NT2/D1 (cell line): Measurements from ENCODE around the gene PTPRG.

ENCODE experiments used
- SUZ12 ChIP-seq: IDR thresholded peaks from 2 replicates; pipeline ENCODE4 v1.6.1; 2011; ENCODE audit not compliant: insufficient read length, insufficient read depth; ENCODE audit errors: extremely low read depth
- ZNF274 ChIP-seq: IDR thresholded peaks from 2 replicates; pipeline ENCODE4 v1.6.1; 2011; ENCODE audit warnings: mild to moderate bottlenecking, low read depth, low read length

- TF ChIP-seq ZNF274 (no peak), SUZ12 (no peak)
These were observed 15.7 kb upstream of the PTPRG start for GRCh38 chr3:61545716-61546115.
